Measurements from ENCODE around the gene CCDC138.

Gene CCDC138

DNA sequence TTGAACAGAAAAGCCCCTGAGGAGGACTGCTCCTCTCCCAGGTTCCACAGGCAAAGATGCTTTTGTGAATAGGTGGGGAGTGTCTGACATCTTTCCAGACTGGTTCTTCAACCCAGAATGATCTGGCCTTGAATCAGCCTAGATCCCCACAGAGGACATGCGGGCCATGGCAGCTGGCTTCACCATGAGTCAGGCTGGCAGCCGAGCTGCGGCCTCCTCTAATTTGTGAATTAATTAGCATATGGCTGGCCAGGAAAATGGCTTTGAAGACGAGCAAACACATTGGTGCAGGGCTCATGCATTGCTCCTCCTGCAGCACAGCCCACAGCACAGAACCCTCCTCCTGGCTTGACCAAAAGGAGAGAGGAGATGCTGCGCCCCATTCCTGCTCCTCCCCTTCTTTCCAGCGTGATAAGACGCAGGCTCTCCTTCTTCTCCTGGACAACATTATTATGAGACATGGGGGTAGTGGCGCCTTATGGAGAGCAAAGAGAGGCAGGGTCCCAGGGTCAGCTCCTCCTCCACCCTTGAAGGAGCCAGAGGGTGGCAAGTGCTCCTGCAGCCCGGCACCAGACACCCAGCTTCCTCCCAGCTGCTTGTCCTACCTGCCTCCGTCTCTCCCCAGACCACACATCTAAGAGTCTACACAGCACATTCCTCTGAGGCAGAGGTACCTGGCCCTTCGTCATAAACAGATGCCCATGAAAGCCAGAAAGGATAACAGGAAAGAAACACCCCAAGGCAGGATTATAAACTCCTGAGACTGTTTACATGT lies 135.8 kb downstream of the CCDC138 start:
- Histone ChIP-seq H3K9ac (ENCODE audit: low read depth, low read length) (no peak overlapping the region), H3K36me3 (ENCODE audit: insufficient read depth, low read length) (no peaks in the 10 kb centered on the region), H3K9me3 (ENCODE audit: control insufficient read depth, insufficient read depth, low read length) (no peaks in the 10 kb centered on the region), H3K4me1 (ENCODE audit: insufficient read depth, low read length) (peaks cover 4% of the 10 kb centered on the region; the same call in 1 of the 2 replicates)

DNA sequence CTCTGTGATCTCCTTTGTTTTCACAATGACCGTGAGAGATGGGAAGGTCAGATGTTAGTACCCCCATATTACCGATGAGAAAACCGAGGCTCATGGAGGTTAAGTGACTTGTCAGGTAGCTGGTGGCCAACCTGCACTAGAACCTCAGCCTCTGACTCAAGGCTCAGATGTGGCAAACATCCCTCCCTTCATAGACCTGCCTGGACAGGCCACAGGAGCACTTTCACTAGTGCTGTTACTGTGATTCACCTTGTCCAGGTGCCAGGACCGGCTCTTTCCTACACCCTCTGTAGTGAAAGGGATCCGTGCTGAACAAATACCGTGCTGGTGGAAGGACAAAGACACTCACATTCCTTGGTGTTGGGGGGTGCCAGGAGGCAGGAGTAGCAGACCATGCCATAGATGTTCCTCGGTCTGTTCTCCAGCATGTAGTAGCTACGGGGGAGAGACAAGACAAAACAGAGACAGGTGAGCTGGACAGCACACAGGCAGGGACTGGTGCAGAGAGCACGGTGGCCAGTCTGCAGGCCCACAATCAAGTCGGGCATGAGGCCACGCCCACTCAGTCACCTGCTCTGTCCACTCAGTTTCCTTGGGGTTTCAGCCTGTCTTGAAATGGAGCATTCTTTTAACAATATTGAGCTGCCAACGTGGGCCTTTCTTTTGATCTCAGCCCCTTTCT lies 136.6 kb downstream of the CCDC138 start:
- no peak overlapping the region for H3K9ac ChIP-seq (ENCODE audit: low read depth, low read length)
- no peaks in the 10 kb centered on the region for H3K9me3 ChIP-seq (ENCODE audit: control insufficient read depth, insufficient read depth, low read length)
- peaks cover 4% of the 10 kb centered on the region; the same call in 1 of the 2 replicates for H3K4me1 ChIP-seq (ENCODE audit: insufficient read depth, low read length)
- H3K36me3 ChIP-seq (ENCODE audit: insufficient read depth, low read length) = no peaks in the 10 kb centered on the region

DNA sequence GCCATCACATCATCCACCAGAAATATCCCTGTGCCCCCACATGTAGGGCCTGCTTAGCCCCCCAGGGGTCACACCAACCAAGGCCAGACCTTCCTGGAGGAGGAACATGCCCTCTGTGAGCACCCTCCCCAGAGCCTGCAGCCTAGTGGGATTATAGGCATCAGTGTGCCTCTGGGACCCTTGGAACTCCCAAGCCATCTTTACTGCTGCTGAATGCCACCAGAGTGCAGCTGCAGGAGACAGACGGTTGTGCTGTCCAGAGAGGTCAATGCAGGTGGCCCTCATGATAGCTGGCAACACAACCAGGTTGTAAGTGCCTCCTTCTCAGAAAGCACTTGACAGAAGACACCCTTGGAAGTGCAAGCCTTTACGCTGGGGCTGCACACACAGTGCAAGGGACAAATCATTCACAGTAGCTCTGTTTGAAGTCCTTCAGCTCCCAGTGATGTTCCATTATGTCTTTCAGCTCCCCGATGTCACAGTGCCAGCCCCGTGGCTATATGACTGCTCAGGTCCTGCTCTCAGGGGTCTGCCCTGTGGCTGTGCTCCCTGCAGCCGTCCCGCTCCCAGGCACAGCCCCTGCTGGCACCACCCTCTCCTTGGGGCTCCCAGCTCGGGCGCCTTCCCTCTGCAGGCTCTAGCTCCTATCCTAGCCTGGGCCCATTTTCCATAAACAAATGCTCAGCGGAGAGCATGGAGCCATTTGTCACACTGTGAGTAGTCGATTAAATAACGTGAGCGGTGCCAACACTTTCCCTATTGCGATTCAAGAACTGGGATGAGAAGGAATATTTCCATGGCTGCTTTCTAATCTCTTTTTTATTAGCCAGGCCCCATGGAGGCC lies 137.4 kb downstream of the CCDC138 start:
- H3K36me3 ChIP-seq (ENCODE audit: insufficient read depth, low read length) = no peaks in the 10 kb centered on the region
- no peak overlapping the region for H3K9ac ChIP-seq (ENCODE audit: low read depth, low read length)
- peaks cover 4% of the 10 kb centered on the region; the same call in 1 of the 2 replicates for H3K4me1 ChIP-seq (ENCODE audit: insufficient read depth, low read length)
- H3K9me3 ChIP-seq (ENCODE audit: control insufficient read depth, insufficient read depth, low read length) = no peaks in the 10 kb centered on the region

DNA sequence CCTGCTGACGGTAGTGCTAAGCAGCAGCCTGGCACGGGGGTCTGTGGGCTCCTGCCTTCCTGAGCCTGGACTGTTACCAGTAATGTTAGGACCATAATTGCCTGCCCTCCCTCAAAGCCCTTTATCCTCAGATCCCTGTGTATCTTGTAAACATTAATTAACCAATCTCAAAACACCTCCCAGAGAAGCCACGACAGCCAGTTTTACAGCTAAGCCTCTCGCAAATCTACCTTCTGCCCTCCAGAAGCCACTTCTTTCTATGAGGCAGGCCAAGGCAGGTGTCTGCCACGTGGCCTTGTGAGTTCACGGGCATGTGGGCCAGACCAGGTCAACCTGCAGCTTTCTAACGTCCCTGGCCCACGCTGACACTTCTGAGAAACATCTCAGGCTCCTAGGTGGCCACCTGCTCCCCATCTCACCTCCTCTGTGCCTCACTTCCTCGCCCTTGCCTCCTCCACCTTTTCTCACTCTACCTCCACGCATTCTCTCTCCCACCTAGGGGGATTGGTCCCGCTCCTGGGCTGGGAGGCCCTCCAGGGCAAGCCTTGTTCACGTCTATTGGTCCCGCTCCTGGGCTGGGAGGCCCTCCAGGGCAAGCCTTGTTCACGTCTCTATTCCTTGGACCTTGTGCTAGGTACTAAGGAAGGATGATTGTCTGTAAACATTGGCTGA lies 138.1 kb downstream of the CCDC138 start:
- H3K4me1 ChIP-seq (ENCODE audit: insufficient read depth, low read length) = peaks cover 4% of the 10 kb centered on the region; the same call in 1 of the 2 replicates
- no peaks in the 10 kb centered on the region for H3K36me3 ChIP-seq (ENCODE audit: insufficient read depth, low read length)
- H3K9ac ChIP-seq (ENCODE audit: low read depth, low read length) = no peak overlapping the region
- H3K9me3 ChIP-seq (ENCODE audit: control insufficient read depth, insufficient read depth, low read length) = no peaks in the 10 kb centered on the region

DNA sequence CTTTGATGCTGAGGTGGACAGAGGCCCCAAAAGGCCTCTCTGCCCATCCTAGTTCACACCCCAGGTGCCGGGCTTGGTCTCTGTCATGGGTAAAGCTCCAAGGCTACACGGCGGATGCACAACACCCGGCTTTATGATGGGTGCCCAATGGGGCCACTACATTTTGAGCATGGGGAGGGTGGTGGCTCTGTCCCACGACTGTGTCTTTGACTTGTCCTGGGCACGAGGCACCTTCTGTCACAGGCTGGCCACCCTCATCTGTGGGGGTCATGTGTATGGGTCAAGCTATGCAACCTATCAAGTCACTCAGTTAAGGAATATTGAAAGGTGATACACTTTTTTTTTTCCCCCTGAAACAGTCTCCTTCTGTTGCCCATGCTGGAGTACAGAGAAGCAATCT lies 138.7 kb downstream of the CCDC138 start:
- no peak overlapping the region for H3K9ac ChIP-seq (ENCODE audit: low read depth, low read length)
- no peaks in the 10 kb centered on the region for H3K36me3 ChIP-seq (ENCODE audit: insufficient read depth, low read length)
- H3K4me1 ChIP-seq (ENCODE audit: insufficient read depth, low read length) = peaks cover 4% of the 10 kb centered on the region; the same call in 1 of the 2 replicates
- no peaks in the 10 kb centered on the region for H3K9me3 ChIP-seq (ENCODE audit: control insufficient read depth, insufficient read depth, low read length)

DNA sequence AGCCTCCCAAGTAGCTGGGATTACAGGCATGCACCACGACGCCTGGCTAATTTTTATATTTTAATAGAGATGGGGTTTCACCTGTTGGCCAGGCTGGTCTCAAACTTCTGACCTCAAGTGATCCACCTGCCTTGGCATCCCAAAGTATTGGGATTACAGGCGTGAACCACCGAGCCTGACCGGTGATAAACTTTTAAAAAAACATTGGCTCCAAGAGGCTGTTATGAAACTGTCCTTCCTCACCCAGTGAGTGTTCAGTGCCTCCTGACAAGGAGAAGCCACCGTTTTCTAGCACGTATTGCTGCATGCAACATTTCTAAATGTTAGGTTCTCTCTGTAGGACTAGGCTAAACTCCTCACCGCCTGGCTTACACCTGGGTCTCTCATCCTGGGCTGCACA lies 139.2 kb downstream of the CCDC138 start:
- Histone ChIP-seq H3K36me3 (ENCODE audit: insufficient read depth, low read length) (no peaks in the 10 kb centered on the region), H3K9ac (ENCODE audit: low read depth, low read length) (no peak overlapping the region), H3K4me1 (ENCODE audit: insufficient read depth, low read length) (peaks cover 4% of the 10 kb centered on the region; the same call in 1 of the 2 replicates), H3K9me3 (ENCODE audit: control insufficient read depth, insufficient read depth, low read length) (no peaks in the 10 kb centered on the region)

All from ES-I3 (cell line).